Right atrium auricular region (tissue), 2 donors: ENCODE data around the gene FOXO1. TPM values are rescaled to one million over a fixed set of nuclear protein-coding genes. Genes with fewer than 3 reads are reported as not detected.

Experiments
- DNase-seq: peaks from one replicate; pipeline ENCODE4 v3.0.0-alpha.2; 2019; ENCODE audit warnings: low spot score
- H3K27ac ChIP-seq, 2 donors: fragments of 200-600 bp; sonication (generic); 1 replicate in 1 of 2; 2 replicates in 1 of 2; pipeline ENCODE4 v1.5.1; 2016 to 2019
- H3K27me3 ChIP-seq, 2 donors: fragments of 200-600 bp; sonication (generic); one replicate each; pipeline versions ENCODE4 v1.5.1 to v1.6.0; 2017 to 2019
- H3K36me3 ChIP-seq: fragments of 200-600 bp; sonication (generic); one replicate; pipeline ENCODE4 v1.5.1; 2016
- H3K4me1 ChIP-seq, 2 donors: fragments of 200-600 bp; sonication (generic); one replicate each; pipeline versions ENCODE4 v1.5.1 to v1.6.0; 2017 to 2019
- H3K4me3 ChIP-seq, 2 donors: fragments of 200-600 bp; sonication (generic); 1 replicate in 1 of 2; 2 replicates in 1 of 2; pipeline ENCODE4 v1.5.1; 2017 to 2019; ENCODE audit warnings: mild to moderate bottlenecking in 1 of 2, moderate library complexity in 1 of 2
- H3K9me3 ChIP-seq, 2 donors: fragments of 200-600 bp; sonication (generic); one replicate each; pipeline ENCODE4 v1.5.1; 2019
- total RNA-seq, 2 donors: library from RNA; depleted of rRNA; stranded (reverse); fragments of >200 nt; gene quantifications; one replicate each; pipeline ENCODE4 v1.1.0, GENCODE V29; 2016
- TF ChIP-seq, protein P1 (sequence below), 2 donors: fragments of 200-600 bp; sonication (generic); IDR thresholded peaks; one replicate each; pipeline ENCODE4 v1.5.1; 2019; ENCODE audit warnings: antibody characterized with exemption in 2 of 2

The FOXO1 gene
- total RNA-seq, 2 donors from 2014 or later = 17.3 to 32.7 TPM

- H3K4me1 ChIP-seq = peaks cover 0 to 31% of the 10 kb centered on the region in 2 donors
- no peak for DNase-seq
- H3K9me3 ChIP-seq = no peaks in the 10 kb centered on the region
- H3K27me3 ChIP-seq = no peaks in the 10 kb centered on the region
- H3K36me3 ChIP-seq = no peaks in the 10 kb centered on the region
- TF ChIP-seq, protein P1, sequence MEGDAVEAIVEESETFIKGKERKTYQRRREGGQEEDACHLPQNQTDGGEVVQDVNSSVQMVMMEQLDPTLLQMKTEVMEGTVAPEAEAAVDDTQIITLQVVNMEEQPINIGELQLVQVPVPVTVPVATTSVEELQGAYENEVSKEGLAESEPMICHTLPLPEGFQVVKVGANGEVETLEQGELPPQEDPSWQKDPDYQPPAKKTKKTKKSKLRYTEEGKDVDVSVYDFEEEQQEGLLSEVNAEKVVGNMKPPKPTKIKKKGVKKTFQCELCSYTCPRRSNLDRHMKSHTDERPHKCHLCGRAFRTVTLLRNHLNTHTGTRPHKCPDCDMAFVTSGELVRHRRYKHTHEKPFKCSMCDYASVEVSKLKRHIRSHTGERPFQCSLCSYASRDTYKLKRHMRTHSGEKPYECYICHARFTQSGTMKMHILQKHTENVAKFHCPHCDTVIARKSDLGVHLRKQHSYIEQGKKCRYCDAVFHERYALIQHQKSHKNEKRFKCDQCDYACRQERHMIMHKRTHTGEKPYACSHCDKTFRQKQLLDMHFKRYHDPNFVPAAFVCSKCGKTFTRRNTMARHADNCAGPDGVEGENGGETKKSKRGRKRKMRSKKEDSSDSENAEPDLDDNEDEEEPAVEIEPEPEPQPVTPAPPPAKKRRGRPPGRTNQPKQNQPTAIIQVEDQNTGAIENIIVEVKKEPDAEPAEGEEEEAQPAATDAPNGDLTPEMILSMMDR (IDR thresholded peaks at IDR 0.05) = no peak
- H3K4me3 ChIP-seq = no peak overlapping the region
- no peak overlapping the region for H3K27ac ChIP-seq
Measured at GRCh38 chr13:40622246-40622645, 44.2 kb downstream of the FOXO1 start.

DNA sequence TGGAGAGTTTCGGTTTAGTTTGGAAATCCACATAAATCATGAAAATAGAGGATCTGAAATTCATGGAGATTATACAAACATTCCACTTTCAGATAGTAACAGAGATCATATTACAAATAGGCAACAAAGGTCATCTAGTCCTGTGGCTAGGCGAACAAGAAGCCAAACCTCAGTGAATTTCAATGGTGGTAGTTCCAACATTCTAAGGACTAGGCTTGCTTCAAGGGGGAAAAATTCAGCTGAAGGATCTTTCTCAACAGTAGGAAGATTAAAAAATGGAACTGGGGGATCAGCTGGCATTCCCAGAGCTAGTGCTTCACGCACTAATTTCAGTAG lies 47.0 kb downstream of the FOXO1 start:
- no peak overlapping the region for H3K27ac ChIP-seq
- peaks cover 0 to 36% of the 10 kb centered on the region in 2 donors for H3K4me1 ChIP-seq
- DNase-seq = no peak
- no peak overlapping the region for H3K4me3 ChIP-seq
- no peaks in the 10 kb centered on the region for H3K36me3 ChIP-seq
- H3K27me3 ChIP-seq = no peaks in the 10 kb centered on the region
- no peaks in the 10 kb centered on the region for H3K9me3 ChIP-seq
- TF ChIP-seq, protein P1 (IDR thresholded peaks at IDR 0.05) = no peak

DNA sequence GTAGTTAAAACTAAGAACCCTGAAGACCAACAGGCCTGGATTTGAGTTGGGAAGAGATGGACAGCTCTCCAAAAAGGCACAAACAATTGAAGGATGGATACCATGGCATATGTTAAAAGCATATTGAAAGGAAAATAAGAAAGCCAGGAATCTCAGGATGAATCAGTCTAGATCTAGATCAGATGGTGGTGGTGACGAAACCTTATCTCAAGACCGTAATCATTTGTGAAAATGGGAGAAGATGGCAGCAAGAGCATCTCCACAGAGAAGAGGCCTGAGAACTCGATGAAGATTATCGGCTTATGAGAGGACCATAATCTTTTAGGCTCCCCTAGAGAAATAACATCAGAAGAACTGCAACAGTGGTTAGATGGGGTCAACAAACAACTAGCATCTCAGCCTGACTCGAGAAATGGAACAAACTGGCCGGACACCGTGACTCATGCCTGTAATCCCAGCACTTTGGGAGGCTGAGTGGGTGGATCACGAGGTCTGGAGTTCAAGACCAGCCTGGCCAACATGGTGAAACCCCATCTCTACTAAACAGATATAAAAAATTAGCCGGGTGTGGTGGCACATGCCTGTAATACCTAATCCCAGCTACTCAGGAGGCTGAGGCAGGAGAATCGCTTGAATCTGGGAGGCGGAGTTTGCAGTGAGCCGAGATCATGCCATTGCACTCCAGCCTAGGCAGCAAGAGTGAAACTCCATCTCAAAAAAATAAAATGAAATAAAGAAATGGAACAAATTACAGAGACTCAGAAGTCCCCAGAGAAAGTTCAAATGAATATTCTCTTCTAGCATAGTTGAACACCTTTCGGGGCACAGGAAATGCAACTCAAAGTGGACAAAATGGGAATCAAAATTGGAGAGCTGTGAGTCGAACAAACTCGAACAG lies 47.6 kb downstream of the FOXO1 start:
- no peak for DNase-seq
- no peak overlapping the region for H3K4me3 ChIP-seq
- H3K36me3 ChIP-seq = no peaks in the 10 kb centered on the region
- no peak overlapping the region for H3K27ac ChIP-seq
- no peaks in the 10 kb centered on the region for H3K27me3 ChIP-seq
- H3K4me1 ChIP-seq = peaks cover 0 to 42% of the 10 kb centered on the region in 2 donors
- TF ChIP-seq, protein P1 (IDR thresholded peaks at IDR 0.05) = no peak
- H3K9me3 ChIP-seq = no peaks in the 10 kb centered on the region

DNA sequence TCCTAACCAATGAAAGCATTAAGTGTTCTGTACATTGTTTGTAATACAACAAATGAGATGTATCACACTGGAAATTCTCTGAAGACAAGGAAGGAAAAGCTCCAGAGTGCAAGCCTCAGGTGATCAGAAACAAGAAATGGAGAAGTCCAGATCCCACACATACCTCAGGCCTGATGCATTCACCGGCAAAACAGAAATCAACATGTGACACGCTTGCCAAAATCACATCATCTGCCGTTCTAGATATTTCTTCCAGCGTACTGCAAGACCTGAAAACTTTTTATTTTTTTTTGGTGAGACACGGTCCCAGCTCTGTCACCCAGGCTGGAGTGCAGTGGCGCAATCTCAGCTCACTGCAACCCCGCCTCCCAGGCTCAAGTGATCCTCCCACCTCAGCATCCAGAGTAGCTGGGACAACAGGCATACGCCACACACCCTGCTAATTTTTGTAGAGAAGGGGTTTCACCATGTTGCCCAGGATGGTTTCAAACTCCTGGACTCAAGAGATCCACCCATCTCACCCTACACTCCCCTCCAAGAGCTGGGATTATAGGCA lies 48.6 kb downstream of the FOXO1 start:
- TF ChIP-seq, protein P1 (IDR thresholded peaks at IDR 0.05) = no peak
- Histone ChIP-seq H3K4me1 (peaks cover 0 to 51% of the 10 kb centered on the region in 2 donors), H3K9me3 (no peaks in the 10 kb centered on the region), H3K36me3 (no peaks in the 10 kb centered on the region), H3K4me3 (no peak overlapping the region), H3K27me3 (no peaks in the 10 kb centered on the region), H3K27ac (no peak overlapping the region)
- no peak for DNase-seq

- Histone ChIP-seq H3K4me3 (no peak overlapping the region), H3K27ac (no peak overlapping the region), H3K27me3 (no peaks in the 10 kb centered on the region), H3K9me3 (no peaks in the 10 kb centered on the region), H3K4me1 (peaks cover 0 to 53% of the 10 kb centered on the region in 2 donors), H3K36me3 (no peaks in the 10 kb centered on the region)
- DNase-seq = no peak
- TF ChIP-seq, protein P1 (IDR thresholded peaks at IDR 0.05) = no peak
Measured at GRCh38 chr13:40615619-40616018, 50.8 kb downstream of the FOXO1 start.
